ENCODE measurements around the gene OPN1SW. TPM values are rescaled to one million over a fixed set of nuclear protein-coding genes. Genes with fewer than 3 reads are reported as not detected.

The OPN1SW gene
- total RNA-seq, 1 donor from 2014 or later: not detected

GRCh38 chr7:128795129-128795528, 19.5 kb upstream of the OPN1SW start:
- intact Hi-C loops (cut with micrococcal nuclease): no loop called here
- no peak for DNase-seq
- no peak for ATAC-seq

- DNase-seq (no peak), ATAC-seq (no peak)
- intact Hi-C loops (cut with micrococcal nuclease): no loop called here
Observed at GRCh38 chr7:128794436-128794835, 18.8 kb upstream of the OPN1SW start.

- intact Hi-C loops (cut with micrococcal nuclease): no loop called here
- ATAC-seq (no peak), DNase-seq (no peak)
Observed at GRCh38 chr7:128794020-128794419, 18.4 kb upstream of the OPN1SW start.

- intact Hi-C loops (cut with micrococcal nuclease): no loop called here
- no peak for DNase-seq
Observed at GRCh38 chr7:128793181-128793547, 17.6 kb upstream of the OPN1SW start.

GRCh38 chr7:128792471-128793180, 17.0 kb upstream of the OPN1SW start:
- peak; percentile 43 for ATAC-seq

More at GRCh38 chr7:128793181-128793547, 17.6 kb upstream of the OPN1SW start:
- no peak for ATAC-seq

GRCh38 chr7:128791972-128792327, 16.4 kb upstream of the OPN1SW start:
- intact Hi-C loops (cut with micrococcal nuclease): no loop called here
- ATAC-seq (peak; percentile 15), DNase-seq (no peak)

More at GRCh38 chr7:128792471-128793180, 17.0 kb upstream of the OPN1SW start:
- DNase-seq: peak; percentile 59
- intact Hi-C loops (cut with micrococcal nuclease): no loop called here

GRCh38 chr7:128791121-128791971, 15.8 kb upstream of the OPN1SW start, which contains the start of gene CCDC136:
Gene CCDC136 (plus strand): TSS chr7:128791968. CDS start chr7:128792412, 444 bp downstream.
- ATAC-seq: peak; percentile 93
- peak; percentile 88 for DNase-seq

GRCh38 chr7:128790315-128791041, 14.9 kb upstream of the OPN1SW start:
- ATAC-seq (peak; percentile 35), DNase-seq (no peak)
- intact Hi-C loops (cut with micrococcal nuclease): no loop called here

More at GRCh38 chr7:128791121-128791971, 15.8 kb upstream of the OPN1SW start, which contains the start of gene CCDC136:
- intact Hi-C loops (cut with micrococcal nuclease): no loop called here

- intact Hi-C loops (cut with micrococcal nuclease): no loop called here
- no peak for ATAC-seq
- no peak for DNase-seq
Observed at GRCh38 chr7:128788446-128789412, 13.1 kb upstream of the OPN1SW start.

- DNase-seq: no peak
- intact Hi-C loops (cut with micrococcal nuclease): no loop called here
- no peak for ATAC-seq
Observed at GRCh38 chr7:128785738-128786137, 10.1 kb upstream of the OPN1SW start.

GRCh38 chr7:128783143-128783861, 7.7 kb upstream of the OPN1SW start:
- peak; percentile 91 for DNase-seq
- ATAC-seq: peak; percentile 96
- intact Hi-C loops (cut with micrococcal nuclease): no loop called here

GRCh38 chr7:128781851-128782250, 6.3 kb upstream of the OPN1SW start:
- ATAC-seq (no peak), DNase-seq (no peak)
- intact Hi-C loops (cut with micrococcal nuclease): no loop called here

GRCh38 chr7:128781126-128781525, 5.5 kb upstream of the OPN1SW start:
- intact Hi-C loops (cut with micrococcal nuclease): no loop called here

GRCh38 chr7:128778946-128779345, 3.4 kb upstream of the OPN1SW start:
- ATAC-seq (no peak), DNase-seq (no peak)
- intact Hi-C loops (cut with micrococcal nuclease): no loop called here

More at GRCh38 chr7:128781126-128781525, 5.5 kb upstream of the OPN1SW start:
- DNase-seq: no peak
- ATAC-seq: peak; percentile 45

GRCh38 chr7:128777156-128778123, 1.8 kb upstream of the OPN1SW start:
- ATAC-seq (no peak), DNase-seq (no peak)
- intact Hi-C loops (cut with micrococcal nuclease): no loop called here

GRCh38 chr7:128774921-128775320, 673 bp downstream of the OPN1SW start:
- ATAC-seq: peak; percentile 10
- intact Hi-C loops (cut with micrococcal nuclease): no loop called here

More at GRCh38 chr7:128774921-128775320, 673 bp downstream of the OPN1SW start:
- DNase-seq: no peak

All from left ventricle myocardium superior (tissue), 1 donor.